DND-41 (cell line): ENCODE results near the gene GALNTL6.

Source experiments
- EZH2 ChIP-seq: IDR thresholded peaks from 3 replicates; pipeline ENCODE4 v1.6.1; 2012; ENCODE audit warnings: borderline replicate concordance, low read depth, mild to moderate bottlenecking, moderate library complexity, low read length, inconsistent platforms; ENCODE audit not compliant: severe bottlenecking
- TF ChIP-seq, protein P1 (sequence below): IDR thresholded peaks from 2 replicates; pipeline ENCODE4 v1.5.1; 2012; ENCODE audit warnings: borderline replicate concordance, low read length, moderate library complexity, mild to moderate bottlenecking; ENCODE audit not compliant: poor library complexity, severe bottlenecking; ENCODE audit errors: extremely low read depth

DNA sequence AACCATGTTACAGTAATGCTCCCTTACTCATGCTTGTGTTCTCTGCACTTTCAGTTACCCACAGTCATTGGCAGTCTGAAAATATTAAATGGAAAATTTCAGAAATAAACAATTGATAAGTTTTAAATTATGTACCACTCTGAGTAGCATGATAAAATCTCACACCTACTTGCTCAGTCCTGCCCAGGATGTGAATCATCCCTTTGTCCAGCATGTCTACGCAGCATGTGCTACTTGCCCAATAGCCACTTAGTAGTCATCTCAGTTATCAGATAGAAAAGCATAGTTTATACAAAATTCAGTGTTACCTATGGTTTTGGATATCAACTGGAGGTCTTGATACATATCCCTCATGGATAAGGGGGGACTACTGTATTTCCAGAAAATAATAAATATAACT lies 577.1 kb downstream of the GALNTL6 start:
- TF ChIP-seq, protein P1, sequence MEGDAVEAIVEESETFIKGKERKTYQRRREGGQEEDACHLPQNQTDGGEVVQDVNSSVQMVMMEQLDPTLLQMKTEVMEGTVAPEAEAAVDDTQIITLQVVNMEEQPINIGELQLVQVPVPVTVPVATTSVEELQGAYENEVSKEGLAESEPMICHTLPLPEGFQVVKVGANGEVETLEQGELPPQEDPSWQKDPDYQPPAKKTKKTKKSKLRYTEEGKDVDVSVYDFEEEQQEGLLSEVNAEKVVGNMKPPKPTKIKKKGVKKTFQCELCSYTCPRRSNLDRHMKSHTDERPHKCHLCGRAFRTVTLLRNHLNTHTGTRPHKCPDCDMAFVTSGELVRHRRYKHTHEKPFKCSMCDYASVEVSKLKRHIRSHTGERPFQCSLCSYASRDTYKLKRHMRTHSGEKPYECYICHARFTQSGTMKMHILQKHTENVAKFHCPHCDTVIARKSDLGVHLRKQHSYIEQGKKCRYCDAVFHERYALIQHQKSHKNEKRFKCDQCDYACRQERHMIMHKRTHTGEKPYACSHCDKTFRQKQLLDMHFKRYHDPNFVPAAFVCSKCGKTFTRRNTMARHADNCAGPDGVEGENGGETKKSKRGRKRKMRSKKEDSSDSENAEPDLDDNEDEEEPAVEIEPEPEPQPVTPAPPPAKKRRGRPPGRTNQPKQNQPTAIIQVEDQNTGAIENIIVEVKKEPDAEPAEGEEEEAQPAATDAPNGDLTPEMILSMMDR: no peak
- no peak for TF ChIP-seq EZH2
